SKM-1 treated with dmso at 0.1 percent for 144 hours (cell line): Measurements from ENCODE around the gene FCSK.
A peak's percentile ranks its signal among the peaks of the same experiment; 100 is the strongest.
"Not testable (repeated sequence)": the region's sequence is repeated elsewhere in the genome, so short reads cannot be mapped to it uniquely, and the experiment has no call there.

ENCODE experiments used
- DNase-seq: peaks from one replicate; lab custom pipeline; 2025; ENCODE audit not compliant: unreplicated experiment; lab: John Stamatoyannopoulos, UW

The FCSK gene

DNA sequence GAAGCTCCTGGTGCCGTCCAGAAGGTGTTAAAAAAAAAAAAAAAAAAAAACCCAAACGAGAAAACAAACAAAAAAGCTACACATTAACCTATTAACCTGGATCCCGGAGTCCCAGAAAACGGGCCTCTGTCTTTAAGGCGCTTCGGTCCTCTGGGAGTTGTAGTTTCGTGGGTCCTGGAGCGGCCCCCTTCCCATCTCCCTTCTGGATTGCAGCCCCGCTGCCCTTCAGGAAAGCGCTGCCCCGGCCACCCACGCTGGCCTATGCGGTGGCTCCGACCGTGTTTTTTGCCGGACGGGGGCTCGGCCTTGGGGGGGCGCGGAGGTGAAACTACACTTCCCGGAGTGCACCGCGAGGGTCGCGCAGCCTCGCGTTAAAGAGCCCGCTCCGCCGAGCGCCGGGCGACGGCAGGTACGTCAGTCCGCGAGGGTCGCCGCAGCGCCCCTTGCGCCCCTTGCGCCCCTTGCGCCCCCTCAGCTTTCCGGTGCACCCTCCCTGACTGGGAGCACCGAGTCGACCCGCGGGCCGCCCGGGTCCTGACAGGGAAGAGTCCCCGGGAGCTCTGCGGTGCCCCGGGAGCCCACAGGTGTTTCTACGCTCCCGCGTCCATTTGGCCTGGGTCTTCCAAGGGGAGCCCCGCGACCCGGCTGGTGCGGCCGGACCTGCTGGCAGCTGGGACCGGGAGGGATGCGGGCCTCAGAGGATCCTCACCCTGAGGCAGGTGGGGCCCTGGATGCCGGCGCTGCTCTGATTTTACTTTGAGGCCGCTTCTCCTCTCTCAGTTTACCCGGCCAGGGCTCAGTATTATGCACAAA is at the start of gene FCSK:
Gene FCSK, plus strand, starts transcription at position 374 of the 813 bp plus-strand sequence. CDS start 8,596 bp downstream, outside the sequence.
- peak; percentile 53 for DNase-seq

DNA sequence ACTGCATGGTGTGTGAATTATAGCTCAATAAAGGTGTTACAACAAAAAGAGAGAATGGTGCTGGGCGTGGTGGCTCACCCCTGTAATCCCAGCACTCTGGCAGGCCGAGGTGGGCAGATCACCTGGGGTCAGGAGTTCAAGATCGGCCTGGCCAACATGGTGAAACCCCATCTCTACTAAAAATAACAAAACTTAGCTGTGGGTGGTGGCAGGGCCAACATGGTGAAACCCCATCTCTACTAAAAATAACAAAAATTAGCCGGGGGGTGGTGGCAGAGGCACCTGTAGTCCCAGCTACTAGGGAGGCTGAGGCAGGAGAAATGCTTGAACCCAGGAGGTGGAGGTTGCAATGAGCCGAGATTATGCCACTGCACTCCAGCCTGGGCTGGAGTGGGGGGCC is 48.3 kb upstream of the FCSK start:
- DNase-seq, result not testable (repeated sequence)

DNA sequence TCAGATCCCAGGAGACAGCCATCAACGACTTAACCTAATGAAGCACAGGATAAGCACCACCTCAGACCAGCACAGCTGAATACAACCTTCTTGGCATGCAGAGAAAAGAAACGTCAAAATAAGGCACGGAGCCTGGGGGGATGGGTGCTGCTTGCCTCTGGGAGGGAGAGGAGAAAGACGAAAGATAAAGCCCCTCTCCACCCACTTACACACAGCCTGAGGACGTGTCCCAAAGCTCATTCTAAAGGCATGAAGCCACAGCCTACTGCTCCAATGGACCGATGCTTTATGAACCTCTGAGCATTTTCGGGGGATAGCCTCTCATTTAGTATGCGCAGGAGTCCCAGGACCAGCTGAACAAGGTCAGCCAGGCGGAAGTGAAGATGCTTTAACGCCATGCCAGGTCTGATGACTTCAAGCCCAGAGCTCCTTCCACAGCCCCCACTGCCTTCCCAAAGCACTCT is 46.6 kb upstream of the FCSK start:
- DNase-seq, result no peak

DNA sequence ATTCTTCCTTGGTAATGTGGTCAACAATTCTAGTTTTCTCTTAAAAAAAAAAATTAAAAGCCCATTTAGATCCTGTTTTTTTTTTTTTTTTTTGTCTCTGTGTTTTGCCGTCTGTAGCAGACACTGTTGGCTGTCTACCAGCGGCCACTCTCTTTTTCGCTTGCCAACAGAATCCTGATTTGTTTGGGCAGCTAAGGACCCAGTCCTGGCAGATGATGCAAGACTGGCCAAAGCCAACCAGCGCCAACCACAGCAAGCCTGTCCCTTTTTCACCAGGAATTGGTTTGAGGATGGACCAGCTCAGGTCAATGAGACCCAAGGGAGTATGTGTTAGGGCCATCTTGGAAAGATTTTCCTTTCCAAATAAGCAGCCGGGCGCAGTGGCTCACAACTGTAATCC is 43.7 kb upstream of the FCSK start:
- DNase-seq, result no peak

DNA sequence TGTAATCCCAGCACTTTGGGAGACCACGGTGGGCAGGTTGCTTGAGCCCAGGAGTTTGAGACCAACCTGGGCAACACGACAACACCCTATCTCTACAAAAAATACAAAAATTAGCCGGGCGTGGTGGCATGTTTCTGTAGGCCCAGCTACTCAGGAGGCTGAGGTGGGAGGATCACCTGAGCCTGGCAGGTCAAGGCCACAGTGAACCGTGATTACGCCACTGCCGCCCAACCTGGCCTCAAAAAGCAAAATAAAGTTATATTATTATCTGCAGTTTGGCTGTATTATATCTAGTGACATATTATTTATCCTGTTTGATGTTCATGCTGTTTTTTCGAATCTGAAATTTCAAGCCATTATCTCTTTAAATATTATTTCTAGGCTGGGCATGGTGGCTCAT is 42.0 kb upstream of the FCSK start:
- DNase-seq, result no peak

DNA sequence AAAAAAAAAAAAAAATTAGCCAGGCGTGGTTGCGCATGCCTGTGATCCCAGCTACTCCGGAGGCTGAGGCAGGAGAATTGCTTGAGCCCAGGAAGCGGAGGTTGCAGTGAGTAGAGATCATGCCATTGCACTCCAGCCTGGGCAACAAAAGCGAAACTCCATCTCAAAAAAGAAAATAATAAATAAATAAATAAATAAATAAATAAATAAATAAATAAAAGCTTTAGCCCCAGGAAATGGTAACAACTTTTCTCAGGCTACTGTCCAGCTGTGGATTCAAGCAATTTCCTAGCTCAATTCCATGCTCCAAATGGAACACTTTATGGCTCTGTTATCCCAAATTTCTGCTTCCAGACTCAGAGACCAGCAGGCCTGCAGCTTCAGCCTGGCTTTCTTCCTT is 40.8 kb upstream of the FCSK start:
- DNase-seq, result not testable (repeated sequence)

DNA sequence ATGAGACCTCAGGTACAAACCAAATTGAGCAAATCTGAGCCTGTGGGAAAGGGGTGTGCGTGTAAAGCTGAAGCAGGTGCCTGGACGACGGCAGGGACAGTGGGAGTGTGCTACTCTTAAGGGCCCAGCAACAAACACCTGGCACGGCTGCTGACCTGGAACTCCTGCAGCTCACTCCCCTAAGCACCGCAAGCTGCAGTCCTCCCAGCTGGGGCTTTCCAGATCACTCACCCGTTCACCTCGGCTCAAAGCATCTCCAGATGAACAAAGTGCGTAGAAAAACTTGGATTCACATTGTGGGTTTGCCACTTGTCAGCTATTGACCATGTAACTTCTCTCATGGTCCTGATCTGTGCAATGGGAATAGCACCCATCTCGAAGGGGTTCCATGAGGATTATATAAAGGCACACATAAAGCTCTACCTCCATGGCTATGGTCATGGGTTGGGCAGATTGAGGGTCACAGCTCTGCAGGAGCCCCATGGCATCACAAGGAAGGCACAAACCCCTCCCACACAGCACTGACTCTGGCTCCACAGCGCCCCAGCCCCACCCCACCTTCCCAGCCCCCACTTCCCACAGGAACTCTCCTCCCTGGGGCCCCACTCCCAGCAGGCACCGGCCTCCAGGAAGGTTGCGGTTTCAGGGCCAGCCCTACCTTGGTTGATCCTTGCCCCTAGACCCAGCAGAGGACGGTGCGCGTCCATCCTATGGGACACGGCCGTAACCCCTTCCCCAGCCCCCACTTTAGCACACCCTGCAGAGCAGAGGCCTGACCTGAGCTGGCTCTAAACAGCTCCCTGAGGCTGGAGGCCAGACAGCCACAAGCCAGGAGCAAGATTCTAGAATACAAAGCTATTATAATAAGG is 37.4 kb upstream of the FCSK start:
- DNase-seq, result no peak

DNA sequence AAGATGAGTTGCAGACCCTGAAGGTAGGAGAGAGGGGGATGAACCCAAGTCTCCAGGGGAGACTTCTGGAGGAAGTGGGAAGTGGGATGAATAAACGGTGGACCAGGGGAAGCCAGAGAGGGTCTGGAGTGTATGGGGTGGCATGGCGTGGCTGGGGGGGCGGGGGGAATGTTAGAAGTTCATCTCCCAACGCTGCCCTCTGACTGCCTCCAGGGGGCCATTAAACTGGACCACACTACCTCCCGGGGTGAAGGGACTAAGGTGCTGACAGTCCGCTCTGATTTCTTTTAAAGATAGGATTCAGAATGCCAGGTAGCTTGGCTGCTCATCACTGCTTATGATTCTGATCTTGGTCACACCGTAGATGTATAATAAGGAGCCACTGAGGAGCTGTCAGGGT is 36.7 kb upstream of the FCSK start:
- no peak for DNase-seq

DNA sequence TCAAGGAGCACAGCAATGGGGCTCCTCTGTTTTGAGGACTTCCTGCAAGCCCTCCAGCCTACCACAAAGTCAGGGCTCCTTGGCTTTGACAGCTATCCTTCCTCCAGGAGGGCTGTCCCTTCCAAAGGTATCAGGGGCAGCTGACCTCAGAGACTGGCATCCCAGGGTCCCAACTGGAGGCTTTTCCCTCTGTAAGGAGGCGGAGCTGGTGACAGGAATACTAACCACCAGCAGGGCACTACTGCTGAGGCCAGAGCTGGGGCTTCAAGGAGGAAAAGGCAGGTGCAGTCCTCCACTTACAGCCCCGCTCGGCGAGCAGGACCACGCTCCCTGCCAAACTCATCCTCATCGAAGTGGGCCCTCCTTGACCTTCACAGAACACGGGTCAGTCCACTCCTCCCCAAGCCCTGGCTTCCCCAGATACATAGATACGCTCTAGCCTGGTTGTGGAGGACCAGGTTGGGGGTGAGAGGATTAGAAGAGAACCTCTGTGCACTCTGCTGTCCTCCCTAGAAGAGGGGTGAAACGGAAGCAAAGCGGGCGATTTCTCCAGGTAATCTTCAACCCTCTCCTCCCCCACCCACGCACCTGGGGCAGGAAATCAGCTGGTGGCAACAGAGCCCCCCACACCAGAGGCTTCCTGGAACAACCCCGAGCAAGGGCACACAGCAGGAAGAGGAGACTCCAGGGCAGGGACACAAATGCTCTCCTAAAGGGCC is 36.0 kb upstream of the FCSK start:
- DNase-seq, result no peak

DNA sequence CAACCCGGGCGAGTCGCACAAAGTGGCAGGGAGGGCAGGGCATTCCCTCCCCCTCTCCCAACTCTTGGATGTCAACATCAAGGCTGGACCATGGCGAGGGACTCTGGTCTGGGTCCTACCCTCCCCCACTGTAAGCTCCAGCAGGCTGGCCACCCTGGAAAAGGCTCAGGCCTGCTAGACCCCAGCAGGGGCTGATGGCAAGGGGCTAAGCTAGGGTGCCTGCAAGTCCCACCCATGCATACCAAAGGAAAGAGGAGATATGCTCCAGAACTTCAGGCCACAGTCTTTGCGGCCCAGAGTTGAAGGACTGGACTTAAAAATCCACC is 35.4 kb upstream of the FCSK start:
- no peak for DNase-seq

DNA sequence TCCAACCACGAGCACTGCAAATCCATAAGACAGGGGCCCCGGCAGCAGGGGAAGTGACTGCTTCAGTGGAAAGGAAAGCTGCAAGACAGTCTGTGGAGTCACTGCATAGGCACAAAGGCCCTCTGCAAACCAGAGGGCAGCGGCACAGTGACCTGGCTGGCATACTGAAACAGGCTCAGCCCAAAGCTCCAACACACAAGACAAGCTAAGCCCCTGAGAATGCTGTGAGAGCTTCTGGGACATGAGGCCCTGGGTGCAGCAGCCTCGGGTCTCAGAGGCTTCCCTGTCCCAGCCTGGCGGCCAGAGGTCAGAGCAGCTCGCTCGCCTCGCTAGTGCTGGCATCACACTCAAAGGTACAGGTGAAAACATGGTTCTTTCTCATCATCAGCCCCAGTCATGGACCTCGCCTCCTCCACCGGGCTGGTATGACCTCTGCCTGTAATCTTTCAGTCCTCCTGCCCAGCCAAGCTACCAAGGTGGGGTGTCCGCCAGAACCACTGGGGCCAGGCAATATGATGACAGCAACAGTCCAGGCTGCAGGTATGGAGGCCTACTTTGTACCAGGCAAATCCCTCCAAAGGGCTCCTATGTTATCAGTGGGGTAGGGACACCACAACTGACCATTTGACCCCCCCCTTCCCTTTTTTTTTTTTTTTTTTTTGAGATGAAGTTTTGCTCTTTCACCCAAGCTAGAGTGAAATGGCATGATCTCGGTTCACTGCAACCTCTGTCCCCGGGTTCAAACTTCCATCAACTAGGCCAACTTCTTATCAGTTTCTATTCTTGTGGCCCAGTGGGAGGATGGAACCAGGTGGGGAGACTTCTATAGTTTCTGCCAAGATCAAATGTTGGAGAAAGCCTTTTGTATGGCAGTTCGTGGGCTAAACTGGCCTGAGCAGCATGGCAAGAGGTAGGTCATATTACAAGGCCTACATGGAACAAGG is 34.7 kb upstream of the FCSK start:
- DNase-seq, result no peak

DNA sequence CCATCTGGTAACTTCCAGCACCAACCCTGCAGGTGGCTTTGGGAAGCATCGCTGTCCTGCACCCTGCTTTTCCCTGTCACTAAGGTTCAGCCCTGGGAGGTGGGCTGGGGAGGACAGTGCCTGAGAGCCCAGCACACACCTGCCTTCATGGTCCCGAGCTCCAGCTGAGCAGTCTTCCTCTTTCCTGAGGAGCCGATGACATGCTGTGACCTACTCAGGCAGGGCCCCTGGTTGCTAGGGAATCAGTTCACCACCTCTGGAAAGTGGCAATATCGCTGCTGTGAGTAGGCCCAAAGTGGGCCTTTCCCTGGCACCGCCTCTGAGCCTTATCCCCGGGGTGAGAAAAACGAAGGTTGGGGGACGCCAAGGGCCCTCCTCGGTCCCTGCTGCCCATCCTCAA is 33.4 kb upstream of the FCSK start:
- DNase-seq, result no peak

DNA sequence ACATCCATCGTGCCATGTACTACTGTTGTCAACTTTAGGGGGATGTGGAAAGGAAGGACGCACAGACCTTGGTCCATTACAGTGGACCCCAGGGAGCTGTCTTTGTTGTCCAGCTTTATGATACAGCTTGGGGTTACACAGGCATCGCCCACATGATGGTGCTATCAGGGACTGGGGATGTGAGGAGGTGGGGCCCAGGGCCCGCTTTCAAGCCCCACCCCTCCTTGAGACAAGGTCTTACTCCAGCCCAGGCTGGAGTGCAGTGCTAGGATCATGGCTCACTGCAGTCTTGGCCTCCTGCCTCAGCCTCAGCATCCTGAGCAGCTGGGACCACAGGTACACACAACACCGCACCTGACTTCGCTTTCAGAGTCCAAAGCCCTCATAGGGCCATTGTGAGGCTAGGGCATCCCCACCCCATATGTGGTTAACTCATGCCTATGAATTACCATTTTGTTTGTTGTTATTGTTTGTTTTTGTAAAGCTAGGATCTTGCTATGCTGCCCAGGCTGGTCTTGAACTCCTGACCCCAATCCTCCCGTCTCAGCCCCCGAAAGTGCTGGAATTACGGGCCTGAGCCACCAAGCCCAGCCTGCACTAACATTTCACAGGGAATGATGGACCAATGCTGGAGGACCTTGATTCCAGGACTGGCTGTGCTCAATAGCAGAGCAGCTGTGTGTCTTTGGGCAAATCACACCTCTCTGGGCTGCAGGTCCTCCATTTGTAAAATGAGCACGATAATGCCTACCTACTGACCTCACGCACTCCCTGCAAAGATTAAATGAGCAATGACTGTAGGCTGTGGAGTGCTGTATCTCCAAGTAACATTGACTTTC is 32.7 kb upstream of the FCSK start:
- DNase-seq, result no peak

DNA sequence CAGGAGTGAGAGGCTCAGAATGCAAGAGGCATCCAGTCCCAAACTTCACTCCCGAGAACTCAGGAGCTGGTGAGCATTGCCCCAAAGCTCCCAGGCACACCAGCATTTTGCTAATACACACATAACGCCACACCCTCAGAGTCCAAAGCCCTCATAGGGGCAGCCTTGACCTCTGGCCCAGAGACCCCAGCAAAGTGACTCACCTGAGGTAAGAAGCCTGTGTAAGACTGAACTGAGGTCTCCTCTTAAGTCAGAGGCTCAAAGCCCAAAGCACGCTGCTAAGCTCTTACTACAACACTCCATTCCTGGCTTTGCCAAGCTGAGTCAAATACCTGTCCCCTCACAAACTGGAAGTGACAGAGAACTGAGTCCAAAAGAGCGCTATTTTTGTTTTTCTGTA is 31.9 kb upstream of the FCSK start:
- DNase-seq, result no peak

DNA sequence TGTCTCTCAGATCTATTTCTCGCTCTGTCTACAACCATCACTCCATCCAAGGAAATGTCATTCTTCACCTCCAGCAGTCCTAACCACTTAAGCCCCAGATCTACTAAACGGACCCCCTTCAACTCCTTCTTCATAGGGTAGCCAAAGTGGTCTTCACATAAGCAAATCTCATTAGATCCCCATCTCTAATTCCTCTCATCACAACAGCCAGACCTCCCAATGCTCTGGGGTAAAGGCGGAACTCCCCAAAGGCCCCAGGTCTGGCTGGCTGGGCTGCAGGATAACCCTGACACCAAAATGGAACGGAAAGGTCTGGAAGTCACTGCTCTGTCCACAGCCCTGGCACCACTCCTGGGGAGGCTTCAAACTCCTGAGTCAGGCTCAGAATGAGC is 26.6 kb upstream of the FCSK start:
- no peak for DNase-seq

DNA sequence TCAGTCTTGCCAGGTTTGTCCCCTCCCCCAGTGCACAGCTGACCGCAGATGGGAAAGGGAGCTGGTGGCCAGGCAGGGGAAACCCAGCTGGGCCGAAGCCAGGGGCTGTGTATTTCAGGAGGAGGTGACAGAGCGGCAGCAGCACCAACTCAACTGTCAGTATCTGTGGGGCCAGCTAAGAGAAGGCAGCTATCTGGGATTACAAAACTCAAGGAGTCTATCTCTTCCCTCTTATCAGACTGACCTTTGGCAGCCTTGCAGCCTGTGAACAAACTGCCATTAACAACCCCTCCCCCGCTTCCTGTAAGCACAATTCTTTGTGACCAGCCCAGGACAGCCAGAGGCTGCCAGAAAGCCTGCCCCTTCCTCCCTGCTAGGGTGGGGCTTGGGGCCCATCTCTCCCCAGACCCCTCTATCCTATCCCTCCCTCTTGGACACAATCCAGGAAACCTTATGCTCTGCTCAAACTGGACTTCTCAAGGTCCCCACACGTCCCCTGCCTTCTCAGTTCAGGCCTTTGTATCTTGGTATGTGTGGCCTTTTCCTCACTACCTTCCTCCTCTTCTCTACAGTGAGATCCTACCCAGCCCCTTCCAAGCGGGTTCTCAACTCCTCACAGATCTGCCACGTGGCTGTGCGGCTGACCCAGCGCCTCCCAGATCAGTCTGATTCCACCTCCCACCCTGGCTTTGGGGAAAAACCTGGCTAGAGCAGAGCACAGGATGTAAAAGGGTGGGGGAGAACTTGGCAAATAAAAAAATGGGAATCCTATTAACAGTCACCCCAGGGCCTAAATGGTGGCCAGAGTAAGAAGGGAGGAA is 26.0 kb upstream of the FCSK start:
- peak; percentile 95 for DNase-seq

DNA sequence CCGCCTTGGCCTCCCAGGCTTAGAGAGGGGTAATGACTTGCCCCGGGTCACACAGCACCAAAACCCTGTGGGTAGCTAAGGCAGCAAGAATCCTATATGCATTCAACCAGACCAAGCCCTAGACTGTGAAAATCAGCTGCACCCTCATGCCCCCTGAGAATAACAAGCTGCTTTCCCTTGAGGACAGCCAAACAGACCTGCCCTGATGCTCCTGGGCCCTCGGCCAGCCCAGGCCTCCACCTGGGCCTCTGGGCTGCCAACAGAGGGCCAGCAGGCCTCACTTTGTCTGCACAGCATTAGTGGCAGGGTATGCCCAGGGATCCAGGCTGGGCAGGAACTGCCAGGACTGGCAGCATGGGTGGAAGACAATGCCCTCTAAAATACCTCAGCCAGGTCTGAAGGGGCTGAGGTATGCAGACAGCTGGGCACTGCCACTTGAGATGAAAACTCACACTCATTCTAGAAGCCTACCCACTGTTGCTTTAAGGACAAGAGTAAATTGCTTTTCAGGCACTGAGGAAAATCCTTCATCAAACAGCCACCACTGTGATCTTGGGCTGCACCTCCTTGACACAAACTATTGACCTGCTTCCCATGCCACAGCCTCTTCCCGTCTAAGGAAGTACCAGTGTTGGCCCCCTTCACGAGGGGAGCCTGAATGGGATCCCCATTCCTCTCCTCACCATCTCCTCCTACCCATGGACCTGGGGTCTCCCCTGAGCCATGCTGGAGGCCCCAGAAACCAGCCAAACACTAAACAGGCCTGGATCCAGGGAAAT is 24.3 kb upstream of the FCSK start:
- no peak for DNase-seq
